Measurements from ENCODE around the gene TOLLIP.

Gene TOLLIP

DNA sequence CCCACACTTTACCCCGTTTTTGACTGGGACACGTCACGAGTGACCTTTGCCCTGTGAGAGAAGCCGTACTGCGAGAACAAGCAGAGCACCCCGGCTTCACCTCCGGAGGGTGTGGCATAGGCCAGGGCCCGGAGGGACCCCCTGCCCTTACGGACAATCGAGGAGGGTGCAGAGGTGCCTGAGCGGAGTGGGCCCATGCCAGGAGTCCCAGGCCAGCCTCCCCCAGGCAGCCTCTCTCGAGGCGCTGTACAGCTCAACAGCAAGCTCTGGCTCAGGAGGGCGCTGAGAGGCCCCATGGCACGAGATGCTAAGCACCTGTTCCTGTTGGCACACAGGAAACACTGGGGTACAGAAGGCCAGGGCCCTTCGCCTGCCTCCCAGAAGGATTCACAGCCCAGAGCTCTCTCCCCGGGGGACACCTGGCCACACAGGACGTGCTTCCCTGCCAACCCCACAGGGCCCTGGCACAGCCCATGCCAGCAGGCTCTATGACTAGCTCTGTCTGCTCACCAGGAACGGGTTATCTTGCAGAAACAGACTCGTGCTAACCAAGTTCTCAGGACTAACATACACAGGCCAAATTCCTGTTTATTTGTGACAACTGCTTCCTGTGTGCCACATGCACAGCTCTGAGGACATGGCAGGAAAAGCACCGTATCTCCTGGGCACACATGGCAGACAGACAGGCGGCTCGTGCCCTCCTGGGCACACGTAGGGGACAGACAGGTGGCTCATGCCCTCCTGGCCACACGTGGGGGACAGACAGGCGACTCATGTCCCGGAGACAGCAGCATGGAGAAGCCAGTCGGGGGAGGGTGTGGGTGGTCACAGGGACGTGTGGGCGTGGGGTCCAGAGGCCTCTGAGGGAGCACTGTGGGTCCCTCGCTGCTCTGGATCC is 11.6 kb downstream of the TOLLIP start:
- no peak for TF ChIP-seq JUND (IDR thresholded peaks at IDR 0.05; ENCODE audit: low read depth)
- in situ Hi-C loops (cut with HindIII; ENCODE audit: low pct_unique_long_range_greater_than_20kb, low sequenced_read_pairs): no loop called here
- DNase-seq (ENCODE audit: low read depth in 1 of 2, low spot score in 1 of 2): no peak

DNA sequence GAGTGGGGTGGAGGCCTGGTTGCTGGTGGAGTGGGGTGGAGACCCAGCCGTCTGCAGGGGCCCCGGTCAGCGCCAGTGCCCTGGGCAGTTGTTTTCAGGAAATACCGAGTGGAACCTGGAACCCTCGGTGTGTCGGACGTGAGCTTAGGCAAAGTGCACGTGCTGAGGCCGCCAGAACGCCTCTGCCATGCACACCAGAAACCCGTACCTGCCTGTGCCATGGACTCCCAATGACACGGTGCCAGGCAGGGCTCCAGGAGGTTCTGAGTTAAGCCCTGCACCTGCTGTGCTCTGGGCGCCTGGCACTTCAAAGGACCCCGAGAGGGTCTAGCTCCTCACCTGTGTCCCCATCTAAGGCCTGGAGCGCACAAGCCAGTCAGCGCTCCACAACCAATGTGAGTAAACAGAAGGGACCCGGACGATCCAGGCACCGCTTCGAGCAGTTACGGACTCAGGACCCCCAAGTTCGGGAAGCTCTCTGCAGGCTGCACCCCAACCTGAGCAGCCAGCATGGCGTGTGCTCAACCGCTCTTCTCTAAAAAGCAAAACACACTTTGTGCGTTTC is 12.3 kb downstream of the TOLLIP start:
- DNase-seq (ENCODE audit: low read depth in 1 of 2, low spot score in 1 of 2): no peak
- in situ Hi-C loops (cut with HindIII; ENCODE audit: low pct_unique_long_range_greater_than_20kb, low sequenced_read_pairs): no loop called here
- no peak for TF ChIP-seq JUND (IDR thresholded peaks at IDR 0.05; ENCODE audit: low read depth)

DNA sequence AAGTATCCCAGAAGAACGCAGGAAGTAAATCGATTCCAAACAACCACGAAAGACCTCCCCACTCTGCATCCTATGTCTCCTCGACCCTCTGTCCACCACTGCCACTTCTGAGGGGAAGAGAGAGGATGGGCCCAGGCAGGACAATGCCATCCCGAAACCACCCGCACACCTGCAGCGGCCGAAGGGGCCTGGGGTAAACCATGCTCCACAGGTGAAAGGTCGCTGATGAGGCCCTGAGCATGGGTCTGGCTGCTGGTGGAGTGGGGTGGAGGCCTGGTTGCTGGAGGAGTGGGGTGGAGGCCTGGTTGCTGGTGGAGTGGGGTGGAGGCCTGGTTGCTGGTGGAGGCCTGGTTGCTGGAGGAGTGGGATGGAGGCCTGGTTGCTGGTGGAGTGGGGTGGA is 13.1 kb downstream of the TOLLIP start:
- no peak for TF ChIP-seq JUND (IDR thresholded peaks at IDR 0.05; ENCODE audit: low read depth)
- in situ Hi-C loops (cut with HindIII; ENCODE audit: low pct_unique_long_range_greater_than_20kb, low sequenced_read_pairs): no loop called here
- DNase-seq (ENCODE audit: low read depth in 1 of 2, low spot score in 1 of 2): no peak

DNA sequence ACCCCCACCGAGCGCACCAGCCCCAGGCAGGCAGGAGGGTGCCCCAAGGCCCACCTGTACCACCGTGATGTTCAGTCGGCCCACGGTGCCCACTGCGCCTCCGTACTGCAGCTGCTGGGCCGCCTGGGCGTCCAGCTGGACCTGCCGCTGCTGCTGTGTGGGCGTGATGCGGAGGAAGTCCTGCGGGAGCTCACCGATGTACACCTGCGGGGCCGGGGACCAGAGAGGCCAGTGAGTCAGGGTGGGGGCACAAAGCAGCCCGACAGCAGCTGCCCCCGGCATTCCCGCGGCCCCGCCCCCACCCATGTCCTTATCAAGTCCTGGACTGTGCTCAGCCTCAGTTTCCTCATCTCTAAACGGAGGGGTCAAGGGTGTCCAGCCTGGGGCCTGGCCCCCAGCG is 13.8 kb downstream of the TOLLIP start:
- no peak for TF ChIP-seq JUND (IDR thresholded peaks at IDR 0.05; ENCODE audit: low read depth)
- in situ Hi-C loops (cut with HindIII; ENCODE audit: low pct_unique_long_range_greater_than_20kb, low sequenced_read_pairs): no loop called here
- DNase-seq (ENCODE audit: low read depth in 1 of 2, low spot score in 1 of 2): no peak

DNA sequence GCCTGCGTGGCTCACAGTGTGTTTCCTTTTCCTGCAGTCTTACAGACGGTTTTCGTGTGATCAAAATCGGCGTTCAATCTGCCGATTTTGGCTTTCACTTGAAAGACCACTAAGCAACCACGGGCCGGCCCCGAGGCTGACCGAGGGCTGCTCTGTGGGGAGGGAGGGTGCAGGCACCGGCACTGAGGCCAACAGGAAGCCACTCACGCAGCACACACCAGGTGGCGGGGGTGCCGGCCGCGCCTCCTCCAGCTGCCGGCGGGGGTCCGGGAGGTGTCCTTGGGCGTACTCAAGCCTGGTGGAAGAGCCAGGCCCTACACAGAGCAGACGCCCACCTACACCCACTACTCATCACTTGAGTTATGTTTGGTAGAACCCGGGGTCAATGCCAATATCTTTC is 14.3 kb downstream of the TOLLIP start:
- no peak for TF ChIP-seq JUND (IDR thresholded peaks at IDR 0.05; ENCODE audit: low read depth)
- in situ Hi-C loops (cut with HindIII; ENCODE audit: low pct_unique_long_range_greater_than_20kb, low sequenced_read_pairs): no loop called here
- no peak for DNase-seq (ENCODE audit: low read depth in 1 of 2, low spot score in 1 of 2)

DNA sequence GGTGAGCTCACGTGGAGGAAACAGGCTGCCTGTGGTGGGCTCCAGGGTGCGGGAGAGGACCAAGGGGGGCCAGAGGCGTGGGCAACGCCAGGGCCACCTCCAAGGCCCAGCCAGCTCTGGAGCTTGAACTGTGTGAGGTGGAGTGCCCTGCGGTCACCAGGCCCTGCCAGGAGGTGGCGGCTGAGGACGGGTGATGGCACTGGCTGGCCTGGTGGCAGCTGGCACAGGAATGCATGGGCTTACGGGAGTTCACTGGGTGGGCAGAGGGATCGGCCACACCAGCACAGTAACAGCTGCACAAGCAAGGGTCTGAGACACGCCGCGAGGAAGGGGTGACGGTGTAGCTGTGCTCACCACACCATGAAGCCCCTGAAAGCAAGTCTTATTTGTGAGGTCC is 15.8 kb downstream of the TOLLIP start:
- in situ Hi-C loops (cut with HindIII; ENCODE audit: low pct_unique_long_range_greater_than_20kb, low sequenced_read_pairs): no loop called here
- DNase-seq (ENCODE audit: low read depth in 1 of 2, low spot score in 1 of 2): peak; percentile 45 to 47
- no peak for TF ChIP-seq JUND (IDR thresholded peaks at IDR 0.05; ENCODE audit: low read depth)

DNA sequence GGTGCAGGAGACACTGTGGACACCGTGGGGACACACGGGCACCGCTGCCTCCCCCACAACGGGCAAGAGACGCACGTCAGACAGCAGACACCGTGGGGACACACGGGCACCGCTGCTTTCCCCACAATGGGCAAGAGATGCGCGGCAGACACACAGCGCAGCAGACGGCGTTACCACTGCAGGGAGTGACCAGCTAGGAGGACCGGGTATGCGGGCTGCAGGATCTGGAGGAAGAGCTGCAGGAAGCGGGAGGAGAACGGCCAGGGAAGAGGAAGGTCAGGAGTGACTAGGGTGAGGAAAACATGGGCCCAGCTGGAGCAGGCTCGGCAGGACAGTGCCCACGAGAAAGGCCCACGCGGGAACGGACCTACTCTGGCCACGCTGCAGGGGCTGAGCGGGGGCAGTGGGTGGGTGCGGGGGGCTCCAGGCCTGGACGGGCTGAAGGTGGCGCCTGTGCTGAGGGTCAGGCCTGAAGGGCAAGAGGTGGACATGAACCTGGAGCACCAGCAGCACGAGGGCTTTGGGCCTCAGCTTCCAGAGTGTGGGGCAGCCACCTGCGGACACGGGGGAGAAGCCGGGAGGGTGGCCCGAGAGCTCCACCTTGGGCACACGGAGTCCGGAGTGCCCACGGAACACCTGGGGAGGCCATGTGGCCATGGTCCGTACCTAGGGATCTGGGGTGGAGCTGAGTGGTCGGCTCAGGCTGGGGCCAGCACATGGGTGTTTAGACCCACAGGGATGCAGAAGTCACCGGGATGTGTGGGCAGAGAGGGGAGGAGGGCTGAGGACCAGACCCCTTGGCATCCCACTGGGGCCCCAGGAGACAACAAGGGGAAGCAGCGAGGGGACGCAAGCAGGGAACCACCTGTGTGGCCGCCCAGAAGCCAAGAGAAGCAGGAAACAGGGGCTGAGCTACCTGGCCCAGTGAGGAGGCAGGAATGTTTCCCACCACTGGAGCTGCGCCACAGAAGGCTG is 16.5 kb downstream of the TOLLIP start:
- DNase-seq (ENCODE audit: low read depth in 1 of 2, low spot score in 1 of 2): no peak
- in situ Hi-C loops (cut with HindIII; ENCODE audit: low pct_unique_long_range_greater_than_20kb, low sequenced_read_pairs): no loop called here
- no peak for TF ChIP-seq JUND (IDR thresholded peaks at IDR 0.05; ENCODE audit: low read depth)

DNA sequence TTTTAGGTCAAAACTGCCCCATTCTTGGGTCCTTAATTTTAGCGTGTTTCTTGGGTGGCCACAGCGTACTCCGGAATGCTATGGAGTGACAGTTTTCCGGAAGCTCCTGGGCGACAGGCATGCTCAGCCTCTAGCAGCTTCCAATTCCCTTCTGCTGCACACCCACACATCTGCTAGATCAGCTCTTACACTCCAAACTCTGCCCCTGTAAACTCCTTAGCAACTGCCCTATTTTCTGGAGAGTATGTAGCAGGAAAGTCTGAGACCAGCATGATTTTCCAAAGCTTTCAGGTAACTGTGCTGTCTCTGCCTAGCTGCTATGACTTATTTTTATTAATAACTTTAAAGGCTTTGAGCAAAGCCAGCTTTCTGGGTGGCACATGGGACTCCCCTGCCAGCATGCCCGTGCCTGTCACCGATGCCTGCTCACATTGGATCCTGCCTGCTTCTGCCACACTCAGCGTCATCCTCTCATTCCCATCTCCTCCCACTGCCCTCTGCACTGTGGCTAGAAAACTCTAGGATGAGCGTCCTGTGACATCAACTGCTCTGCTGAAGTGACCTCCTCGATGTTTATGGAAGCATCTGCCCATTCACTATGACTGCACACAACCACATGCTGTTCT is 17.3 kb downstream of the TOLLIP start:
- no peak for DNase-seq (ENCODE audit: low read depth in 1 of 2, low spot score in 1 of 2)
- in situ Hi-C loops (cut with HindIII; ENCODE audit: low pct_unique_long_range_greater_than_20kb, low sequenced_read_pairs): no loop called here
- no peak for TF ChIP-seq JUND (IDR thresholded peaks at IDR 0.05; ENCODE audit: low read depth)

DNA sequence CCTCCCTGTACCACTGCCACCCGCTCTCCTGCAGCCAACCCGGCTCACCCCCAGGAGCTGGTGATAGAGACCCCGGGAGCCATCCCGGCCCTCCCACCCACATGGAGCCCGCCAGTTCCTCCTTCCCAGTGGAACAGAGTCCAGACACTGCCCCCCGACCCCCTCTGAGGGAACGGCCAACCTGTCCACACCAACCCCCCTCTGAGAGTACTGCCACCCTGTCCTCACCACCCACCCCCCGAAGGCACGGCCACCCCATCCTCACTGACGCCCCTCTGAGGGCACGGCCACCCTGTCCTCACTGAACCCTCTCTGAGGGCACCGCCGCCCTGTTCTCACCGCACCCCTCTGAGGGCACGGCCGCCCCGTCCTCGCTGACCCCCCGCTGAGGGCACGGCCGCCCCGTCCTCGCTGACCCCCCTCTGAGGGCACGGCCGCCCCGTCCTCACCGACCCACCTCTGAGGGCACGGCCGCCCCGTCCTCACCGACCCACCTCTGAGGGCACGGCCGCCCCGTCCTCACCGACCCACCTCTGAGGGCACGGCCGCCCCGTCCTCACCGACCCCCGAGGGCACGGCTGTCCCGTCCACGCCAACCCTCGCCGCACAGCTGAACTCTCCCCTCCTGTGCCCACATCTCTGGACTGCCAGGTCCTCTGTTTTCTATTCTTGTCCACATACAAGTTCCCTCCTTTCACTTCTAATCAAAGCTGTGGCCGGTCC is 18.0 kb downstream of the TOLLIP start:
- no peak for TF ChIP-seq JUND (IDR thresholded peaks at IDR 0.05; ENCODE audit: low read depth)
- in situ Hi-C loops (cut with HindIII; ENCODE audit: low pct_unique_long_range_greater_than_20kb, low sequenced_read_pairs): no loop called here
- no peak for DNase-seq (ENCODE audit: low read depth in 1 of 2, low spot score in 1 of 2)

DNA sequence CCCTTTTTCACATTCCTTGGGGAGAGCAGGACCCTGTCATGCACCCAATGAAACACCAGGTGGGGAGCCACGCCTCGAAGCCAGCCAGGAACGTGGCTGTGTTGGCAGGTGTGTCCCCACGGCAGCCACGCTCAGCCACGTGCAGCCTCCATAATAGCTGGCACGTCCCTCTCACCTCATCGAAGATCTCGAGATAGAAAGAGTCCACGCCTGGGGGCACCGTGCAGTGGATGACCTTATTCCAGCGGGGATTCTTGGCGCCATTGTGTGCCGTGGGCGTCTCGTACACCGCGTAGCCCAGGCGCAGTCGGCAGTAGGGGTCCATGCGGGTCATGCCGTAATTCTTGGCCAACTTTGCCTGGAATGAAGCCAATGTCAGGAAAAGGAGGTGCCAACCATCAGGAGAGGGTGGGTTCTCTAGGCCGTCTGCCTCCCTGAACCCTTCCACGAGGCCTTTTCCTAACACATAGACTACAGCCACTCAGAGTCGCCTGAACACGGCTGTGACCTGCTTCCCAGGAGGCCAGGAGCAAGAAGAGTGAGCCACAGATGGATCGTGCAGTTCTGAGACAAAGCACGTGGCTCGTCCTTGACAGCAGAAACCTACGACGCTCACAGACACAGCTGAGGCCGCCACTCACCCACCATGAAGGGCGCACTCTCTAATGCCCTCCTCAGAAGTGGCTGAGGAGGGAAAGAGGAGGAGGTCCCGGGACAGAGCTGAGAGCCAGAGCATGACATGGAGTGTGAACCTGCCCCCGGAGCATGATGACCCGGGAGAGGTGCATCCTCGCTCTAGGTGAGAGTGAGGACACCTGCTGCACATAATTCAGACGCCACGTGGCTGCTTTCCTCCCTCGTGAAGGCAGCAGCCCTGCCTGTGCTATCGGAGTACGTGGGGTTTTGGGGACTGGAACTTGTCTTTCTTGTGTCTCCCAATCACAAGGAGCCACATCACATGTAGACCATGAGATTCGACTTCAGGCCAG is 19.1 kb downstream of the TOLLIP start:
- in situ Hi-C loops (cut with HindIII; ENCODE audit: low pct_unique_long_range_greater_than_20kb, low sequenced_read_pairs): no loop called here
- no peak for DNase-seq (ENCODE audit: low read depth in 1 of 2, low spot score in 1 of 2)
- no peak for TF ChIP-seq JUND (IDR thresholded peaks at IDR 0.05; ENCODE audit: low read depth)
